Hepatocyte (in vitro differentiated cells): Measurements from ENCODE around the gene CXCR4.

Source experiments
- CTCF ChIP-seq: fragments of 200-600 bp; sonication (generic); IDR thresholded peaks from 2 replicates; pipeline ENCODE4 v1.5.1; 2016; ENCODE audit warnings: antibody characterized with exemption, mild to moderate bottlenecking; ENCODE audit not compliant: poor library complexity
- EZH2phosphoT487 ChIP-seq: fragments of 200-600 bp; sonication (generic); IDR thresholded peaks from one replicate; pipeline ENCODE4 v1.6.1; 2018; ENCODE audit warnings: antibody characterized with exemption, mild to moderate bottlenecking, low read depth, moderate library complexity; ENCODE audit not compliant: unreplicated experiment, severe bottlenecking

GRCh38 chr2:136125236-136125635, 7.3 kb upstream of the CXCR4 start:
- TF ChIP-seq CTCF (no peak), EZH2phosphoT487 (no peak)
